HG02981 (cell line): ENCODE results near the gene BABAM2.

Experiments used
- ATAC-seq: cut with Tn5 transposase; IDR thresholded peaks from one replicate; pipeline ENCODE4 v1.9.1; 2021; ENCODE audit warnings: mild to moderate bottlenecking, moderate library complexity; ENCODE audit not compliant: unreplicated experiment

BABAM2 gene

DNA sequence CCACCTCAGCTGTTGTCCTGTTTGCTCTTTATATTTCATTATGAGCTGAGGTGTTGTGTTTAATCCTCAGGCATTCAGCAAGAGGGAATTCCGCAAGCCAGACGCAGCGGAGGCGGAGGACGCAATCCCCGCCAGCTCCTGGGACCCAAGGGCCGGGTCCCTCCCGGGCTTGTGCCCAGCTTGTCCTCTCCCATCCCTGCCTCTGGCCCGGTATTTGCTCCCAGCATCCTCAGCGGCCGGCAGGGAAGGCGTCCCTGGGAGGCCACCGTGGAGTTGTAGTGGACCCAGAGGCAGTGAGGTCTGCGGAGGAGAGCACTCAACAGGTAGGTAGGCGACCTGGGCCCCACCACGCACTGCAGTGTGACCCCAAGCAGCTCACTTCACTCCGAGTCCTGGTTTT, 459.7 kb downstream of the BABAM2 start:
- ATAC-seq, result no peak

- no peak for ATAC-seq
Measured at GRCh38 chr2:28350791-28351285, 460.3 kb downstream of the BABAM2 start.

DNA sequence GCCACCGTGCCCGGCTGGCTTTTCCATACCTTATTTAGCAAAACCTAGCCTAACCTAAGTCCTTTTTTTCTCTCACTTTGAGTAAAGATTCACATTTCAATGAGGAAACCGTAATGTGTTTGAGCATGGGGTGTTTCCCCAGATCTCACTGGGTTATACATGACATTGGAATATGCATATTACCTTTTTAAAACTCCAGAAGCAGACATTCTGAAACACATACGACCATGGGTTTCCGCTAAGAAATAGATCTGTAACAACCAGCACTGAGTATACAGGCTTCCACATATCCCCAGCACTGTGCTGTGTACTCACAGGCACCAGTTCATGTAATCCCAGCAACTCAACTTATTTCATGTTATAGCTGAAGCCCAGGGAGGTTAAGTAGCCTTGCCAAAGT, 461.1 kb downstream of the BABAM2 start:
- no peak for ATAC-seq

GRCh38 chr2:28352104-28352503, 461.6 kb downstream of the BABAM2 start:
- no peak for ATAC-seq

DNA sequence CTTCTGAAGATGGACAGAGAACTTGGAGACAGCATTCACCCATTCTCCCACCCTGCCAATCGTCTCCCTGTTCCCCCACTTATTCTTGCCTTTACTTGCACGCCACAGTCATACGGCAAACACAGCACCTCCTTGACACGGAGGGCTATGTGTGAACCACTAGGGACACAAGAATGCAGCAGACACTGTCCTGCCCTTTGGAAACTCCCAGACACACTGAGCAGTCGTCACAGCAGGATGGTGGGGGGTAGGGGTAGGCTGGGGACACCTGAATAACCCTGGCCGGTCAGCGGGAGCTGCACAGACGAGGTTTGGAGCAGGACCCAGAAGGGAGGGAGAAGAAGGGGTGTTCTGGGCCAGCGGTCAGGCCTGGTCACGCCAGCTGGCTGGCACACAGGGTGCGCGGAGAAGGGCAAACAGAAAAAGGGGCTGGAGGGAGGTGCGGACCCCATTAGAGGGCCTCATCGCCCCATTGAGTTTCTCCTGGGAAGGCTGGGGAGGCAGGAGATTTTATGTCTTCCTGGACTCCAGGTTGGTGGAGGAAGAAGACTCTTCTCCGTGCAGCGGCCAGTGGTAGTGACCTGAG, 462.2 kb downstream of the BABAM2 start:
- no peak for ATAC-seq

GRCh38 chr2:28354920-28355520, 464.5 kb downstream of the BABAM2 start:
- no peak for ATAC-seq

DNA sequence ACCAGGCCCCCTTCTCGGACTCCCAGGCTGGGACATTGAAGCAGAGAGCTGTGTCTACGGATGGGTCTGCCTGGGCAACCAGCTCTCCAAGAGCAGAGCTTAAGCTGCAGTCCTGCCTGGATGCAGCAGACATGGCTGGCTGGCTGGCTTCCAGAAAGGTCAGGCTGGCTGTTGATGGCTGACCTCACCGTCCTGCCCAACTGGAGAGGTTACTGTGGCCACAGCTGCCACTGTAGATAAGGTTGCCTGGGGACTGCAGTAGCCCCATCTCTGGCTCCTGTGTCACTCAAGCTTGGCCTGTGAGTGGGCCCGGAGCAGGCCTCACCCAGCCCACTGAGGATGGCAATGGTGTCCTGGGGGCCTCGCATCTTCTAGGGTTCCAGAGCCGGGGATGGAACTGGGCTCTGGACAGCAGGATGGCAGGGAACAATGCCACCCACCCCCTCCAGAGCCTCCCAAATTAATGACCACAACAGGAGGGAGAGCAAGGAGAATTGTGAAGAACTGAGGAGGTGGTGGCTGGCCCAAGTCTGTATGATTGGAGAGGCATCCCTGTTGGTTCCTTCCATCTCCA, 465.1 kb downstream of the BABAM2 start:
- no peak for ATAC-seq

GRCh38 chr2:28356095-28356911, 465.8 kb downstream of the BABAM2 start:
- ATAC-seq, result no peak

GRCh38 chr2:28357055-28357454, 466.5 kb downstream of the BABAM2 start:
- no peak for ATAC-seq

DNA sequence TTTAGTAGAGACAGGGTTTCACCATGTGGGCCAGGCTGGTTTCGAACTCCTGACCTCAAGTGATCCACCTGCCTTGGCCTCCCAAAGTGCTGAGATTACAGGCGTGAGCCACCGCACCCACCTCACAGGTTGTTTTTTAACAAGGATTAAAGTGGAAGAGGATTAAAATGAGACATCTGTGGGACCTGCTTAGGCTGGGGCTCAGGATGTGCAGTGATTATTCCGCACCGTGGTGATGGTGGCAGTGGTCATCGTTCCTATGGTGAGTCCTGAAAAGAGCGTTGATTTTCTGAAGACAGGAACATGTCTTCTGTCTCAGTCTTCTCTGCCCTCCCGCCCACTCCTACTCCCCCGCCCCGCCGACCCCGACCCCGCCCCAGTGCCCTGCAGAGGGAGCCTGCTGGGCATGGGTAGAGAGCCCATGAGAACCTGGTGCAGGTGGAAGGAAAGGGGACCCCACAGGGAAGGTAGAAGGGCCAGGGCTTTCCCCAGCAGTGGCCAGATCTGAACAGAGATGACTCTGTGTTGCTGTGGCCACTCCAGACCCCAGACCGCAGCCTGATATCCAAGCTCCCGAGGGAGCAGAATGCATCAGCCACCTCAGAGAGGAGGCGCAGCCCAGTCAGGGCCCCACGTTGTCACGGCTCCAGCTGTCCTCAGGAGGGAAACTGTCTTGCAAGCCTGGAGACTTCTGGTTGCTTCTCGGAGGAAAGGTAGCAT, 467.6 kb downstream of the BABAM2 start:
- no peak for ATAC-seq

- ATAC-seq, result peak; percentile 14
Measured at GRCh38 chr2:28358668-28359201, 468.2 kb downstream of the BABAM2 start.

- peak; percentile 75 for ATAC-seq
Measured at GRCh38 chr2:28359222-28360057, 468.9 kb downstream of the BABAM2 start.

GRCh38 chr2:28360058-28360717, 469.7 kb downstream of the BABAM2 start:
- no peak for ATAC-seq

DNA sequence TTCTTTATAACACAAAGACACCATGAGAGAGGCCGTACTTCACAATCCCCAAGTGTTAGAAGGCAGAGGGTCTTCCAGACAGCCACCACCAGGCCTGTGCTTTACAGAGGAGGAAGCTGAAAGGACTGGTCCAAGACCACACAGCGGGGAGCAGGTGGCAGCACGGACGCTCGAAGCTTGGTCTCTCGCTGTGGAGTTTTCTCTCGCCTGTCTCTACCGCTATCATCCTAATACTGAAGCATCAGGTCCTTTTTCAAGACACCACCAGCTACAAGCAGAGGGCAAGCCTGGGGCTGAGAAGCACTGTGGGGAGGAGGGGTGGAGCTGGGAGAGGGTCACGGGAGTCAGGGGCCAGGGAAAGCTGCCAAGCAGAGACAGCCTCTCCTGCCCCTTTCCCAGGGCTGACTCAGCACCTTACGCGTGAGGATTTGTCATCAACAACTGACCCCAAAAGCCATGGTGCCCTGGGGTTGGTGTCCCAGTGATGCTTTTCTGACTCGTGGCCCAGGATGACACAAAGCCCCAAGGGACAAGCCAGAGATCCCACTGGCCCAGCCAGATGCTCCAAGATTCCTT, 470.3 kb downstream of the BABAM2 start:
- no peak for ATAC-seq

GRCh38 chr2:28361991-28362710, 471.6 kb downstream of the BABAM2 start:
- ATAC-seq, result no peak

DNA sequence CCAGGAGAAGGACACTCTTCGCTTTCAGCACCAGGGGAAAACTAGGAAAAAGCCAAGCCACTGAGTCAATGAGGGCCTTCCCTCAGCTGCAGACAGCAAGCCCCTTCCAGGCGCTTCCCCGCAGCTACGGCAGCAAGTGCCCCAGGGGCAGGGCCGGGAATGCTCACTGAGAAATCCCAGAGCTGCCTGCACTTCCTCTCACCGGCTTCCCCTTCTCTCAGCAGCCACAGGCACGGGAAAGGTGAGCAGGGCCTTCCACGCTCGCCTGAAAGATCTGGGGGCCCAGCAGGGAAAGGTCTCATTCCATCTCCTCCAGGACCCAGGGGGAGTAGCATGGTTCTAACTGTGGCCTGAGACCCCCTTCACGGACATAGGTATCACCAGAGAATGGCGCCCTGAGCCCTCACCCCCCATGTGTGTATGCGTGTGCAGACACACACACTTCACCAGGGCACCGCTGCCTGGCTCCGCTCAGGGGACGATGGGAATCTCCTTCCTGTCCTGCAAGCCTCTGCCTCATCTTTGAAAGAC, 472.5 kb downstream of the BABAM2 start:
- no peak for ATAC-seq

GRCh38 chr2:28363686-28364280, 473.3 kb downstream of the BABAM2 start:
- no peak for ATAC-seq

DNA sequence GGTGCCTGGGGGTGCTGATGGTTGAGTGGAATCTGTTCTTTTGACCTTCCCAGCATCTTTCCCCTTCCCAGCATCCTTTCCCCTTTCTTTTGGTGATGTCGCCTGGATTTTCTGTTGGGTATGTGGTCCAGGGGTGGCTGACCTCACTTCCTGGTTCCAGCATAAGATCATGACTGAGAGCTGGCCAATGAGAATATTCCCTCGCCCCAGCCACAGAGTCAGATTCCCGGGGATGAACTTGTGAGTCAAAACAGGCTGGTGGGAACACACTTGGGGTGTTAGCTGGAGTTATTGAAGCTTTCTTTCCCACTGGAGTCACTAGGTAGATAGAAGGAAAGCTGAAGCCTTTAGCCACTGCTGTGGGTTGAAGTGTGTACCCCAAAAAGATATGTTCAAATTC, 474.1 kb downstream of the BABAM2 start:
- ATAC-seq, result no peak
